ENCODE data around the gene DARS1. TPM values are rescaled to one million over a fixed set of nuclear protein-coding genes. Genes with fewer than 3 reads are reported as not detected.

Gene DARS1
- total and polyA plus RNA-seq, 2 of the 13 experiments (the other 11 are each of a cell fraction or from before 2014, with no cell fraction given), result 149 to 230 TPM

GRCh38 chr2:135875491-135876065, 109.8 kb downstream of the DARS1 start:
- Histone ChIP-seq H3K36me3 (replicated peaks in 1 of 2; ENCODE audit: control insufficient read depth in 1 of 2, insufficient read depth in 2 of 2, low read length in 2 of 2) (no peaks in the 10 kb centered on the region), H3K9ac (ENCODE audit: insufficient read depth, low read depth, low read length) (peak overlapping the region; percentile 59), H4K20me1 (ENCODE audit: insufficient read depth, low read length) (no peaks in the 10 kb centered on the region), H3K27me3 (ENCODE audit: control insufficient read depth in 1 of 2, insufficient read depth in 2 of 2, low read length in 2 of 2) (no peaks in the 10 kb centered on the region), H3K79me2 (ENCODE audit: insufficient read depth, low read length) (peaks cover 3% of the 10 kb centered on the region), H3K4me1 (ENCODE audit: insufficient read depth, low read length) (peaks cover 18% of the 10 kb centered on the region; the same call in 1 of the 2 replicates), H3K4me2 (ENCODE audit: low read depth, low read length) (peak overlapping the region; percentile 67), H2AFZ (ENCODE audit: low read length) (no peak overlapping the region), H3K27ac (ENCODE audit: extremely low read length, insufficient read depth, low read length) (peak overlapping the region; percentile 52), H3K4me3 (replicated peaks in 1 of 3; ENCODE audit: insufficient read depth in 1 of 3, low read depth in 2 of 3, low read length in 3 of 3) (peak overlapping the region; percentile 39 to 69 (median 55); a peak in 5 of 6 replicates), H3K9me3 (ENCODE audit: low read length) (no peaks in the 10 kb centered on the region)
- intact Hi-C loops (cut with micrococcal nuclease; ENCODE audit: unreplicated experiment), result no loop called here
- CTCF ChIA-PET (ENCODE audit: low intra/inter-chr PET ratio, low total read pairs), result no interaction called here
- ATAC-seq (peak; percentile 79), DNase-seq (ENCODE audit: low spot score) (no peak), FAIRE-seq (no peak)
- in situ Hi-C loops (cut with HindIII; ENCODE audit: extremely low pct_ligation_motif_present, low pct_unique_long_range_greater_than_20kb), result no loop called here
- POLR2A ChIA-PET, result no interaction called here
- WGBS (ENCODE audit: low lambda C conversion rate), result 69% methylated on average over 25 of the region's 26 CpGs
- BruUV-seq (replicated peaks), result TSS peak; percentile 45
- TF ChIP-seq ISX (CRISPR knock-in tag; conservative IDR thresholded peaks at IDR 0.05) (no peak), DR1 (CRISPR knock-in tag; IDR thresholded peaks at IDR 0.05) (no peak), HES4 (CRISPR knock-in tag; IDR thresholded peaks at IDR 0.05; ENCODE audit: borderline replicate concordance) (no peak), ZNF570 (CRISPR knock-in tag; IDR thresholded peaks at IDR 0.05; ENCODE audit: borderline replicate concordance) (no peak), SP4 (CRISPR knock-in tag; IDR thresholded peaks at IDR 0.05) (no peak), RELA (CRISPR knock-in tag; IDR thresholded peaks at IDR 0.05) (no peak), DMTF1 (CRISPR knock-in tag; IDR thresholded peaks at IDR 0.05) (no peak), MIXL1 (CRISPR knock-in tag; IDR thresholded peaks at IDR 0.05) (no peak), ZNF7 (CRISPR knock-in tag; IDR thresholded peaks at IDR 0.05) (no peak), POLR2A (IDR thresholded peaks at IDR 0.05; ENCODE audit: insufficient read depth in 1 of 2, low read depth in 2 of 2, low read length in 2 of 2) (0 out of 4 replicates have a peak, but pooled peaks of 1 of the 2 experiments have one; percentile 19), JDP2 (CRISPR knock-in tag; IDR thresholded peaks at IDR 0.05; ENCODE audit: borderline replicate concordance) (no peak), FOXM1 (CRISPR knock-in tag; IDR thresholded peaks at IDR 0.05) (no peak), BRD4 (CRISPR knock-in tag; IDR thresholded peaks at IDR 0.05) (0 out of 2 replicates have a peak, but pooled peaks have one; percentile 30), PAF1 (CRISPR knock-in tag; IDR thresholded peaks at IDR 0.05) (no peak), NR2F1 (CRISPR knock-in tag; IDR thresholded peaks at IDR 0.05) (no peak), GTF3A (CRISPR knock-in tag; conservative IDR thresholded peaks at IDR 0.05) (no peak), SOX5 (CRISPR knock-in tag; IDR thresholded peaks at IDR 0.05; ENCODE audit: borderline replicate concordance) (no peak), AHDC1 (CRISPR knock-in tag; IDR thresholded peaks at IDR 0.05; ENCODE audit: borderline replicate concordance) (no peak), HMGA1 (CRISPR knock-in tag; conservative IDR thresholded peaks at IDR 0.05) (no peak)
